SH-SY5Y (cell line): Measurements from ENCODE around the gene CDK16.

Source experiments
- GATA2 ChIP-seq: IDR thresholded peaks from 2 replicates; pipeline ENCODE4 v1.6.1; 2011; ENCODE audit warnings: mild to moderate bottlenecking, low read depth, low read length
- GATA3 ChIP-seq: IDR thresholded peaks from 2 replicates; pipeline ENCODE4 v1.6.1; 2011; ENCODE audit warnings: low read depth, mild to moderate bottlenecking, low read length, moderate library complexity

CDK16 gene

DNA sequence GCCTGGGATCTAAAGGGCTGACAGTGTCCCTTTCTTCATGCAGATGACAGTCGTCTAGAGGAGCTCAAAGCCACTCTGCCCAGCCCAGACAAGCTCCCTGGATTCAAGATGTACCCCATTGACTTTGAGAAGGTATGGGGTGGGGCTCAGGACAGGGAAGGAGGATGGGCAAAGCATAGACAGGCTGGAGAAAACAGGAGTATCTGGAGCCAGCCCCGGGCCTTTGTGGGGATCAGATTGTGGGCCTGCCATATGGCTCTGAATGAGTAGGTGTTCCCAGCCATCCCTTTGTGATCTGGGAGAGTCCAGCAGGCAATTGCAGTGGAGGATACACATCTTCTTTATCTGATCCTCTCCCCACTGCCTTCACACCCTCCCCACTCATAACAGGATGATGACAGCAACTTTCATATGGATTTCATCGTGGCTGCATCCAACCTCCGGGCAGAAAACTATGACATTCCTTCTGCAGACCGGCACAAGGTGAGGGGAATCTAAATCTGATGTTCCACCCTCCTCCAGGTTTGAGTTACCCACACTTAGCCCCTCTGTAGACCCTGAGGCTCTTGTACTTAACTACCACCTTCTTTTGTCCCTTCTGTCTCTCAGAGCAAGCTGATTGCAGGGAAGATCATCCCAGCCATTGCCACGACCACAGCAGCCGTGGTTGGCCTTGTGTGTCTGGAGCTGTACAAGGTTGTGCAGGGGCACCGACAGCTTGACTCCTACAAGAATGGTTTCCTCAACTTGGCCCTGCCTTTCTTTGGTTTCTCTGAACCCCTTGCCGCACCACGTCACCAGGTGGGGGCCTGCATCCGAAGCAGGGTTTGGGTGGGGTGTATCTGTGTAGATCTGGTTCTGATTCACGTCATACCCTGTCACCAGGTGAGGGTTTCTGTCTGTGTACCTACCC lies 5.8 kb upstream of the CDK16 start:
- TF ChIP-seq GATA2 = peak; percentile 67
- TF ChIP-seq GATA3 = no peak

DNA sequence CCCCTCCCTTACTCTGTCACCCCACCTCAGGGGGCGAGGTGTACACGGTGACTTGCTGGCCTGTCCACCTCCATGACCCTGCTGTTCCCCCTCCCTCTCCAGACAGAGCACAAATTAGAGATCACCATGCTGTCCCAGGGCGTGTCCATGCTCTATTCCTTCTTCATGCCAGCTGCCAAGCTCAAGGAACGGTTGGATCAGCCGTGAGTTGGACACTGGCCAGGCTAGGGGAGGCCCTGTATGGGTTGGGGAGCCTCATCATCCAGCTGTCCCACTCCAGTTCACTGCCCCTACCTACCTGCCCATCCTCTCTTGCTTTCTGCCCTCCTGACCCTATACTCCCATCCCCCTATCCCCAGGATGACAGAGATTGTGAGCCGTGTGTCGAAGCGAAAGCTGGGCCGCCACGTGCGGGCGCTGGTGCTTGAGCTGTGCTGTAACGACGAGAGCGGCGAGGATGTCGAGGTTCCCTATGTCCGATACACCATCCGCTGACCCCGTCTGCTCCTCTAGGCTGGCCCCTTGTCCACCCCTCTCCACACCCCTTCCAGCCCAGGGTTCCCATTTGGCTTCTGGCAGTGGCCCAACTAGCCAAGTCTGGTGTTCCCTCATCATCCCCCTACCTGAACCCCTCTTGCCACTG lies 3.9 kb upstream of the CDK16 start:
- TF ChIP-seq GATA3 = no peak
- TF ChIP-seq GATA2 = no peak

DNA sequence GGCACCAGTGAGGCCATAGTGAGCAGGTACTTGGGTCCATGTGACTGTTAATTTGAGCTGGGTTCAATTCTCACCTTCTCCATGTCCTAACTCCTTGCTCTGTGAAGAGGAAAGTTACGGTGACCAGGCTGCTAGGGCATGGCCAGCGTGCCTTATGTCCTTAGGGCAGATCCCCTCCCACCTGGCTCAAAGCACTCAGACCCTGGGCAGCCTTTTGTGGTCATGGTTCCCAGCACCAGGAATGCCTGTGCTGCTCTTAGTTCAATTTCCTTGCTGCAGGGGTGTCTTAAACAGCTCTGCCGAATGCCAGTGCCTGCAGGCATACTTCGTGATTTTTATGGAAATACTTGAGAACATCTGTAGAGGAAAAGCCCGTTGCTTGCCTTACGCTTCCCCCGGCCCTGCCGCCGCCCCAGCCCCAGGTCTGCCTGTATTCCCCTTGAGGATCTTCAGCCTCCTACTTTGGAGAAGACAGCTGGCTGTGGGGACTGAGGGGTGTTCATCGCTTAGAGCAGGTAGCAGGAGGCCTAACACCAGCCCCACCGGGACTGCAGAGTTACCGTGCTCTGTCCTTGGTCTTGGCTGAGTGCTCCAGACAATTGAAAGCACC lies 3.1 kb upstream of the CDK16 start:
- TF ChIP-seq GATA2 (no peak), GATA3 (no peak)

DNA sequence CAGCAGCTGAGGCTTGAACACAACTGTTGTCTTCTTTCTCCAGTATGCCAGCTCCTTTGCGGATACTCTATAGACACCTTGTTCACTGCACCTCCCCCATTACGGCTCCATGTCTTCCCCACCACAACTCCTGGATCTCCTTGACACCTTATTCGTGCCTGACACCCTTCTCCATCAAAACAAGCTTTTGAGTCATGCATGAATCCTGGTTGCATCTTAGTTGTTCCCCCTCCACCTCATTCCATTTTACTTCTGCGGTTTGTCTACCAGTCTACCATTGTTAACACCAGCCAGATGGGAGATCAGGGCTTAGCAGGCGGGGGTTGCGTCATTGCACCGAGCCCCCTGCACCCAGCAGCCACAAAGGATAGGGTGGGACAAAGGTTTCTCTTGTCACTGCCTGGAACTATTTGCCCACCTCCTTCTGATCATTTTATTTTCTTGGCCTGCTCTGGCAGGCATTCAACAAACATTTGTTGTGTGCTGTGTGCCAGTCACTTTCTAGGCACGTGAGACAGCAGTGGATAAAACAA lies 2.0 kb upstream of the CDK16 start:
- TF ChIP-seq GATA3 = no peak

DNA sequence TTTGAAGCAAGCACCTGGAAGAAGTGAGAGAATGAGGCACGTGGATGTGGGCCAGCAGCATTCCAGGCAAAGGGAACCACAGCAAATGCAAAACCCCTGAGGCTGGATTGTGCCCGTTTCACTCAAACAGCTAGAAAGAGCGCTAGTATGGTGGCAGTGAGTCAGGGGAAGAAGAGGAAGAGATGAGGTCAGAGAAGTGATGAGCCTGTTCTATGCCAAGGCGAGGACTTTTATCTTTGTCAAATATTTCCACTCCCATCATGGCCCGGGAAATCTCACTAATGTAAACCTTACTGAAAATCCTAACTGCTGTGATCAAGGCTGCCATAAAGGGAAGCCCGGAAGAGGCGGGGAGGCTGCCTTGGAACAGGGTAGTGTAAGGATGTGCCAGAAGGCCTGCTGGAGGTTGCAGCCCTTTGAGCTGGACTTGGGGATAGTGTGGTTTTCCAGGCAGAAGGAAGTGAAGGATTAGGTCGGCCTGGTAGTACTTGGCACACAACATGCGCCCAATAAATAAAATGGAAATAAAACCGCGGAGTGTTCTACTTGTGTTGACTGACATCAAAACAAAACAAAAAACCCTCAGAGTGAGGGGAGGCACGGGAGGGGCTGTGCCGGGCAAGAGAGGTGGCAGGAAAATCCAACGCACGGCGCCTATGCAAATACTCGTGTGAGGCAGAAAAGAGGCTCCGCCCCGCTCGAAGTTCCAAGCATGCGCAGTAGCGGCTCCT lies 1.2 kb upstream of the CDK16 start:
- TF ChIP-seq GATA3 = no peak
- TF ChIP-seq GATA2 = no peak

DNA sequence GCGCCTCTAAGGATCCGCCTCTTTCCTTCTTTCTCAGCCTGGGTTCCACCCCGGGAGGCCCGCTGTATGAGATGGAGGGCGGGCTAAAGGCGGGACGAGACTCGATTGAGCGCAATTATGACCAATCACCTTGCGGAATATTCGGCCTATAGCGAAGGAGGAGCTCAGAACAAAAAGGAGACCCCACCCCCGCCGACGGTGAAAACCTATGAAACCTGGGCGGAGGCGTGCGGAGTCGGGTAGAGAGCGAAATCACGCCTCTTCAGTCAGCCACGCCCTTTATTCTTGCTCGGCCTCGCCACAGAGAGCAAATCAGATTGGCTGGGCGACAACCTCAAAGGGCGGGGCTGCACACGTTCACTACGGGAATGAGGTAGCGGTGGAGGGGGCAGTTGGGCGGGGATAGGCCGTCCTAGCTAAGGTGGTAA lies 615 bp upstream of the CDK16 start:
- TF ChIP-seq GATA3 = no peak
- TF ChIP-seq GATA2 = no peak

DNA sequence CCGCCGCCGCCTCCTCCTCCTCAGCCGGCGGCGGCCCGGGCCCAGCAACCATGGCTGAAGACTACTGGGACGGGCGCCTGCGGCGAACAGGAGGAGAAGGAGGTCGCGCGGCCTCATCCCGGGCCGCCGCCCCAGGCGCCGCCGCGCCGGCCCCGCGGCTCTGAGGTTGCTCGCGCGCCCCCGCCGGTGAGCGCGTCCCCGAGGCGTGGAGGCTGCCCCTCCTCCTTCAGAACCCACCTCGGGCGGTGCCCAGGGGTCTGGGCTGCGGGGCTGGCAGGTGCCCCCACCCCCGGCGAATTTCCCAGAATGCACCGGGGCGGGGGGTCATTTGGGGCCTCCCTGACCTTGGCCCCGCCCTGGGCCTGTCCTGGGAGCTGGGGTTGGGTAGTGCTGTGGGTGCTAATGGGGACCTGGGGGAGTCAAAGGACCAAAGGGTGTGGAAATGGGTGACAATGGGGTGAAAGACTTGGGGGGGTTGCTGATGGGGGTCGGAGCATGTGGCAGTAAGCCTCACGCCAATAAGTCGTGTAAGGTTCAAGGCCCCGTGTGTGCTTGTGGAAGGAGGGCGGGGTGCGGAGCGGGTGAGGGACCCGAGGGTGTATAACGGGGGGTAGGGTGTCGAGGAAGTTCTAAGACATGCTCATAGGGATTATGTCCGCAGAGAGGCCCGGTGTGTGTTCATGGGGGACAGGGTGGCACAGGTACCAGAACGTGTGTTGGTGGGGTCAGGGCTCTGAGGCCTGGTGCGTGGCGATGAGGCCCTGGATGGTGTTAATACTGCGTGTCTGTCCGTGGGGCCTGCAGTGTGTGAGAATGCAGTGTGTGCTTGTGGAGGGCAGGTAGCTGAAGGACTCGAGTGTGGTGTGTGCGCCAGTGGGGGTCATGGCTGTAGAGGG lies 687 bp downstream of the CDK16 start:
- TF ChIP-seq GATA2 (no peak), GATA3 (no peak)

DNA sequence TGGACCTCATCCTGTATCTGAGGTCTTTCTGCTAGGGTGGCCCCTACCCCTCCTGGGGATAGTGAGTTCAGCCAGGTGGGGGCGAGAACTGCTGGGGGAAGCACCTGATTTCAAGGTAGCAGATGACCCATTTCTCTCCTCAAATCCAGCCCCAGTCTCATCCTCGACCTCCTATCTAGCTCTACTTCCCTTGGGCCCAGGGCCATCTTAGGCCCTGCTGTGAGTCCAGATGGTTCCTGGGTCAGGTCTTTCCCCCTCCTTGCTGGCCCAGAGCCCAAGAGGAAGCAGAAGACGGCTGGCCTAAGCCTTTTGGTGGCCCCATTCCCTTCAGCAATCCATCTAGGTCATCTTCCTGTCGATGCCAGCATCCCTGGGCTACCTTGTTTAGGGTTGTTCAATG lies 3.3 kb downstream of the CDK16 start:
- TF ChIP-seq GATA2 = no peak
- no peak for TF ChIP-seq GATA3

DNA sequence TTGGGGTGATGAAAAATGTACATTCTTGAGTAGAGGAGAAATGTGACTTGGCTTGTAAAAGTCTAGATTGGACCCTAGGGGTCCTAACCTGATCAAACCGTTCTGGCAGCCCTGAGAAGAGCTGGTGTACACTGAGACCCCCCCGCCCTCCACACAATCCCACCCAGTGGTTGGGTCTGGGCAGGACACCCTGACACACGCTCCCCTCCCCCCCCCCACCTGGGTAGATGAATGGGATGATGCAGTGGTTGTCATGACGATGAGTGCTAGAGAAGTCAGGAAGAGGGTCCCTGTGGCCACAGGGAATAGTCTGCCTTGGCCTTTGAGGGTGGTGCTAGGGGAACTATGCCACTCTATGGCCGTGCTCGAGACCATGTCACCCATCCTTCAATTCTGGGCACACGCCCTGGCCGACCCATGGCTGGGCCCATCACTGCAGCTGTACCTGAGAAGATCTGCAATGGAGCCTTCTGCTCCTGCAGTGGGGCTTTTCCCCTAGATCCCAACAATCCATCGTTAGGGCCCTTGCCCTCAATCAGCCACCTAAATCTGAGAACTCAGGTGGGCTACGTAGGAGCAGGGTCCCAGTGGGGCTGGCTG lies 4.4 kb downstream of the CDK16 start:
- TF ChIP-seq GATA3 (no peak), GATA2 (no peak)

DNA sequence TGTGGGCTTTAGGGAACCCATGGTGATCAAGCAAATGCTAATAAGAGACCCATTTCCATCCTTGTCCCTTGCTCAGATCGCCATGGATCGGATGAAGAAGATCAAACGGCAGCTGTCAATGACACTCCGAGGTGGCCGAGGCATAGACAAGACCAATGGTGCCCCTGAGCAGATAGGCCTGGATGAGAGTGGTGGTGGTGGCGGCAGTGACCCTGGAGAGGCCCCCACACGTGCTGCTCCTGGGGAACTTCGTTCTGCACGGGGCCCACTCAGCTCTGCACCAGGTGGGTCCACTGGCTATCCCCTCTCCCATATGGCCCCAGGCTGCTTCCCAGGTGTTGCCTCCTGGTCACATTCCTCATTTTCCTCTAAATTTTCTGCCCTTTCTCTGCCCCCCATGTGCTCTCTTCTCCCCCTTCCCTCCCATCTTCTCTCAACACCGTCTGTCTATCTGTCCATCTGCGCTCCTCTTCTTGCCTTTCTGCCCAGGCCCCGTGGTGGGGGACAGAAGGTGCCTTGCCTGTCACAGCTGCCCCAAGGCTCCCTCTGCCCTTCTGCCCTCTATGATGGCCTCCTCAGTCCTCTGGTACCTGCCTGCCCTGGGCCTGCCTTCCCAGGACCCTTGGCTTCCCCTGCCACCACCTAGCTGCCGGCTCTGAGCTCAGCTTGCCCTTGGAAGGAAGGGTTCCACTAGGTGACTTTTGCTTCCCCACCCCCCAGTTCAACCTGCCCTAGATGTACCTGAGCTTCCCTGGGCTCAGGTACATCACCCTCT lies 5.2 kb downstream of the CDK16 start:
- TF ChIP-seq GATA2 (no peak), GATA3 (no peak)

DNA sequence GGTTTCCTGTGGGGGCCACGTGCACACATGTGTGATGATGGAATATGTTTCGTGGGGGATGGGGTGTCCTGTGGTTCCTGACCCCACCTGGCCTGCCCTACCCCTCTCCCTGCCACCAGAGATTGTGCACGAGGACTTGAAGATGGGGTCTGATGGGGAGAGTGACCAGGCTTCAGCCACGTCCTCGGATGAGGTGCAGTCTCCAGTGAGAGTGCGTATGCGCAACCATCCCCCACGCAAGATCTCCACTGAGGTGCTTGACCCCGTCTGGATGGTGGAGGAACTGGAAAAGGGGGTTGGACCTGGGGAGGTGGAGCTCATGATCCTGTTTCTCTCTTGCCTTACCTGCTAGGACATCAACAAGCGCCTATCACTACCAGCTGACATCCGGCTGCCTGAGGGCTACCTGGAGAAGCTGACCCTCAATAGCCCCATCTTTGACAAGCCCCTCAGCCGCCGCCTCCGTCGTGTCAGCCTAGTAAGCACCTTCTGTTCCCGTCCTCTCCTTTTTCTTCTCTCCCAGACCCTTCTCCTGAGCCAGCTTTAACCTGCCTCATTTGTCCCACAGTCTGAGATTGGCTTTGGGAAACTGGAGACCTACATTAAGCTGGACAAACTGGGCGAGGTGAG lies 5.9 kb downstream of the CDK16 start:
- TF ChIP-seq GATA2 = no peak
- no peak for TF ChIP-seq GATA3
